Left renal pelvis (tissue), 4 donors: ENCODE results near the gene PLEKHA6. TPM values are rescaled to one million over a fixed set of nuclear protein-coding genes. Genes with fewer than 3 reads are reported as not detected.

Source experiments
- DNase-seq, 4 donors: peaks; one replicate each; pipeline ENCODE4 v3.0.0-alpha.2; 2013; ENCODE audit warnings: low read depth in 4 of 4, low spot score in 3 of 4
- polyA plus RNA-seq, 4 donors: library from polyadenylated mRNA; unstranded; fragments of 120-200 nt; gene quantifications; one replicate each; pipeline ENCODE4 v1.2.1, GENCODE V29; 2013; ENCODE audit not compliant: insufficient read length in 4 of 4

PLEKHA6 gene
- 10 to 100 TPM; 46.1 to 55.8 (median 46.5) TPM for polyA plus RNA-seq

- no peak for DNase-seq
These were observed at the start of gene PLEKHA6 for GRCh38 chr1:204359474-204360255. TSS of gene PLEKHA6 (minus strand) at chr1:204359929. CDS start at chr1:204273727, 86,202 bp downstream.

GRCh38 chr1:204409123-204409522 is 49.4 kb upstream of the PLEKHA6 start:
- no peak for DNase-seq

GRCh38 chr1:204408602-204409001 is 48.9 kb upstream of the PLEKHA6 start:
- DNase-seq, result no peak

GRCh38 chr1:204408074-204408507 is 48.4 kb upstream of the PLEKHA6 start:
- no peak for DNase-seq

- DNase-seq, result no peak
These were observed 47.7 kb upstream of the PLEKHA6 start for GRCh38 chr1:204407295-204407971.

- no peak for DNase-seq
These were observed 46.9 kb upstream of the PLEKHA6 start for GRCh38 chr1:204406621-204407020.

- DNase-seq, result no peak
These were observed 46.3 kb upstream of the PLEKHA6 start for GRCh38 chr1:204405988-204406387.

- no peak for DNase-seq
These were observed 44.9 kb upstream of the PLEKHA6 start for GRCh38 chr1:204404629-204405028.

- no peak for DNase-seq
These were observed 42.7 kb upstream of the PLEKHA6 start for GRCh38 chr1:204402391-204402790.

GRCh38 chr1:204401730-204402129 is 42.0 kb upstream of the PLEKHA6 start:
- no peak for DNase-seq

GRCh38 chr1:204400882-204401510 is 41.3 kb upstream of the PLEKHA6 start:
- DNase-seq, result no peak

GRCh38 chr1:204398197-204399125 is 38.7 kb upstream of the PLEKHA6 start:
- no peak for DNase-seq

- no peak for DNase-seq
These were observed 36.4 kb upstream of the PLEKHA6 start for GRCh38 chr1:204396015-204396583.

GRCh38 chr1:204391629-204392028 is 31.9 kb upstream of the PLEKHA6 start:
- DNase-seq, result no peak

- no peak for DNase-seq
These were observed 31.2 kb upstream of the PLEKHA6 start for GRCh38 chr1:204390751-204391466.

GRCh38 chr1:204385727-204386126 is 26.0 kb upstream of the PLEKHA6 start:
- DNase-seq, result no peak

- DNase-seq, result no peak
These were observed 25.1 kb upstream of the PLEKHA6 start for GRCh38 chr1:204384636-204385352.

GRCh38 chr1:204383163-204383904 is 23.6 kb upstream of the PLEKHA6 start:
- DNase-seq, result no peak
